A549 (cell line): ENCODE data around the gene SLC10A1.

Experiments
- CEBPB ChIP-seq, 2 experiments: fragments of >200 bp in 1 of 2; sonication (Bioruptor Twin) in 1 of 2; formaldehyde crosslinking in 1 of 2; IDR thresholded peaks; 2 replicates each; pipeline ENCODE4 v1.6.1; 2012 to 2016
- CHD2 ChIP-seq: fragments of 150-350 bp; IDR thresholded peaks from 2 replicates; pipeline ENCODE4 v1.6.1; 2014; ENCODE audit warnings: low read length; ENCODE audit not compliant: partially characterized antibody
- CHD4 ChIP-seq: fragments of 200-600 bp; sonication (generic); IDR thresholded peaks from 2 replicates; pipeline ENCODE4 v1.6.1; 2016; ENCODE audit warnings: antibody characterized with exemption, mild to moderate bottlenecking, borderline replicate concordance
- EP300 ChIP-seq, 2 experiments: fragments of >200 bp; sonication (Bioruptor Twin); formaldehyde crosslinking; IDR thresholded peaks; 2 replicates in 1 of 2; 3 replicates in 1 of 2; pipeline ENCODE4 v1.6.1; 2016 to 2017
- MAZ ChIP-seq: fragments of 150-350 bp; IDR thresholded peaks from 2 replicates; pipeline ENCODE4 v1.6.1; 2014; ENCODE audit warnings: antibody characterized with exemption, low read depth, low read length, borderline replicate concordance
- PBX3 ChIP-seq: IDR thresholded peaks from 2 replicates; pipeline ENCODE4 v1.6.1; 2012
- RAD21 ChIP-seq, 2 experiments: fragments of >200 bp in 1 of 2; sonication (Bioruptor Twin) in 1 of 2; formaldehyde crosslinking in 1 of 2; IDR thresholded peaks in 1 of 2; conservative IDR thresholded peaks in 1 of 2; 2 replicates in 1 of 2; 3 replicates in 1 of 2; pipeline ENCODE4 v1.6.1; 2012 to 2018; ENCODE audit warnings: inconsistent platforms in 1 of 2
- RCOR1 ChIP-seq: fragments of 150-350 bp; IDR thresholded peaks from 2 replicates; pipeline ENCODE4 v1.6.1; 2014; ENCODE audit warnings: antibody characterized with exemption, low read length, low read depth
- RFX5 ChIP-seq: fragments of 450-650 bp; IDR thresholded peaks from 2 replicates; pipeline ENCODE4 v1.7.1; 2014; ENCODE audit warnings: antibody characterized with exemption, mild to moderate bottlenecking, moderate library complexity
- SMC3 ChIP-seq: fragments of >200 bp; sonication (Bioruptor Twin); formaldehyde crosslinking; IDR thresholded peaks from 3 replicates; pipeline ENCODE4 v1.6.1; 2018; ENCODE audit warnings: inconsistent platforms
- ZFP36 ChIP-seq: fragments of 450-650 bp; IDR thresholded peaks from 2 replicates; pipeline ENCODE4 v1.6.1; 2014; ENCODE audit warnings: borderline replicate concordance; ENCODE audit not compliant: partially characterized antibody
- TF ChIP-seq, protein P1 (sequence below): fragments of >200 bp; sonication (Bioruptor Twin); formaldehyde crosslinking; IDR thresholded peaks from 3 replicates; pipeline ENCODE4 v1.5.1; 2016
- TF ChIP-seq, protein P2 (sequence below): fragments of 200-600 bp; sonication (generic); IDR thresholded peaks from 2 replicates; pipeline ENCODE4 v1.6.1; 2016; ENCODE audit warnings: antibody characterized with exemption, mild to moderate bottlenecking, moderate library complexity
- TF ChIP-seq, protein P3 (sequence below): fragments of 450-650 bp; IDR thresholded peaks from 2 replicates; pipeline ENCODE4 v1.6.1; 2014; ENCODE audit warnings: antibody characterized with exemption

DNA sequence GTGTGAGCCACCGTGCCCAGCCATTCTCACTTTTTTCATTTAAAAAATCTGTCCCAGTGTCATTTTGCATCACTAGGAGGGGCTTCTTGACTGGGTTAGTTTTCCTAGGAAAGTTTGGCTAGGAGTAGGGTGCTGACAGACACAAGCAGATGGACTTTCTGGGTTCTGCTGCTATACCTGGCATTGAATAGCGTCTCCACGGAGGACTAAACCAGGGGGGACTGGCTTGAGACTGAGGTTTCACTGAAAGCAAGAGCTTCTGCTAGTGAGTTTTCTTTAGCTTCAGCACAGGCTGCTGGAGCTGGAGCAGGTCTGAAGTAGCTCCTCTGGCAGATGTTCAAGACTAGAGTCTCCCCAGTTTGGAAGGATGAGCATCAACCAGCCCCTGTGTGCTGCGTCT is 1.4 kb downstream of the SLC10A1 start:
- no peak for TF ChIP-seq PBX3
- TF ChIP-seq, protein P1, sequence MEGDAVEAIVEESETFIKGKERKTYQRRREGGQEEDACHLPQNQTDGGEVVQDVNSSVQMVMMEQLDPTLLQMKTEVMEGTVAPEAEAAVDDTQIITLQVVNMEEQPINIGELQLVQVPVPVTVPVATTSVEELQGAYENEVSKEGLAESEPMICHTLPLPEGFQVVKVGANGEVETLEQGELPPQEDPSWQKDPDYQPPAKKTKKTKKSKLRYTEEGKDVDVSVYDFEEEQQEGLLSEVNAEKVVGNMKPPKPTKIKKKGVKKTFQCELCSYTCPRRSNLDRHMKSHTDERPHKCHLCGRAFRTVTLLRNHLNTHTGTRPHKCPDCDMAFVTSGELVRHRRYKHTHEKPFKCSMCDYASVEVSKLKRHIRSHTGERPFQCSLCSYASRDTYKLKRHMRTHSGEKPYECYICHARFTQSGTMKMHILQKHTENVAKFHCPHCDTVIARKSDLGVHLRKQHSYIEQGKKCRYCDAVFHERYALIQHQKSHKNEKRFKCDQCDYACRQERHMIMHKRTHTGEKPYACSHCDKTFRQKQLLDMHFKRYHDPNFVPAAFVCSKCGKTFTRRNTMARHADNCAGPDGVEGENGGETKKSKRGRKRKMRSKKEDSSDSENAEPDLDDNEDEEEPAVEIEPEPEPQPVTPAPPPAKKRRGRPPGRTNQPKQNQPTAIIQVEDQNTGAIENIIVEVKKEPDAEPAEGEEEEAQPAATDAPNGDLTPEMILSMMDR: no peak
- TF ChIP-seq ZFP36: no peak
- no peak for TF ChIP-seq SMC3
- no peak for TF ChIP-seq RAD21 (conservative IDR thresholded peaks at IDR 0.05 in 1 of 2, IDR thresholded peaks at IDR 0.05 in 1 of 2)
- no peak for TF ChIP-seq MAZ
- no peak for TF ChIP-seq RCOR1
- no peak for TF ChIP-seq CHD4
- no peak for TF ChIP-seq CHD2
- TF ChIP-seq, protein P2, sequence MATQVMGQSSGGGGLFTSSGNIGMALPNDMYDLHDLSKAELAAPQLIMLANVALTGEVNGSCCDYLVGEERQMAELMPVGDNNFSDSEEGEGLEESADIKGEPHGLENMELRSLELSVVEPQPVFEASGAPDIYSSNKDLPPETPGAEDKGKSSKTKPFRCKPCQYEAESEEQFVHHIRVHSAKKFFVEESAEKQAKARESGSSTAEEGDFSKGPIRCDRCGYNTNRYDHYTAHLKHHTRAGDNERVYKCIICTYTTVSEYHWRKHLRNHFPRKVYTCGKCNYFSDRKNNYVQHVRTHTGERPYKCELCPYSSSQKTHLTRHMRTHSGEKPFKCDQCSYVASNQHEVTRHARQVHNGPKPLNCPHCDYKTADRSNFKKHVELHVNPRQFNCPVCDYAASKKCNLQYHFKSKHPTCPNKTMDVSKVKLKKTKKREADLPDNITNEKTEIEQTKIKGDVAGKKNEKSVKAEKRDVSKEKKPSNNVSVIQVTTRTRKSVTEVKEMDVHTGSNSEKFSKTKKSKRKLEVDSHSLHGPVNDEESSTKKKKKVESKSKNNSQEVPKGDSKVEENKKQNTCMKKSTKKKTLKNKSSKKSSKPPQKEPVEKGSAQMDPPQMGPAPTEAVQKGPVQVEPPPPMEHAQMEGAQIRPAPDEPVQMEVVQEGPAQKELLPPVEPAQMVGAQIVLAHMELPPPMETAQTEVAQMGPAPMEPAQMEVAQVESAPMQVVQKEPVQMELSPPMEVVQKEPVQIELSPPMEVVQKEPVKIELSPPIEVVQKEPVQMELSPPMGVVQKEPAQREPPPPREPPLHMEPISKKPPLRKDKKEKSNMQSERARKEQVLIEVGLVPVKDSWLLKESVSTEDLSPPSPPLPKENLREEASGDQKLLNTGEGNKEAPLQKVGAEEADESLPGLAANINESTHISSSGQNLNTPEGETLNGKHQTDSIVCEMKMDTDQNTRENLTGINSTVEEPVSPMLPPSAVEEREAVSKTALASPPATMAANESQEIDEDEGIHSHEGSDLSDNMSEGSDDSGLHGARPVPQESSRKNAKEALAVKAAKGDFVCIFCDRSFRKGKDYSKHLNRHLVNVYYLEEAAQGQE: no peak
- no peak for TF ChIP-seq RFX5
- no peak for TF ChIP-seq EP300 (IDR thresholded peaks at IDR 0.05)
- no peak for TF ChIP-seq CEBPB (IDR thresholded peaks at IDR 0.05)
- TF ChIP-seq, protein P3, sequence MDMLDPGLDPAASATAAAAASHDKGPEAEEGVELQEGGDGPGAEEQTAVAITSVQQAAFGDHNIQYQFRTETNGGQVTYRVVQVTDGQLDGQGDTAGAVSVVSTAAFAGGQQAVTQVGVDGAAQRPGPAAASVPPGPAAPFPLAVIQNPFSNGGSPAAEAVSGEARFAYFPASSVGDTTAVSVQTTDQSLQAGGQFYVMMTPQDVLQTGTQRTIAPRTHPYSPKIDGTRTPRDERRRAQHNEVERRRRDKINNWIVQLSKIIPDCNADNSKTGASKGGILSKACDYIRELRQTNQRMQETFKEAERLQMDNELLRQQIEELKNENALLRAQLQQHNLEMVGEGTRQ: no peak
